ENCODE results near the gene HCFC1R1.

HCFC1R1 gene

DNA sequence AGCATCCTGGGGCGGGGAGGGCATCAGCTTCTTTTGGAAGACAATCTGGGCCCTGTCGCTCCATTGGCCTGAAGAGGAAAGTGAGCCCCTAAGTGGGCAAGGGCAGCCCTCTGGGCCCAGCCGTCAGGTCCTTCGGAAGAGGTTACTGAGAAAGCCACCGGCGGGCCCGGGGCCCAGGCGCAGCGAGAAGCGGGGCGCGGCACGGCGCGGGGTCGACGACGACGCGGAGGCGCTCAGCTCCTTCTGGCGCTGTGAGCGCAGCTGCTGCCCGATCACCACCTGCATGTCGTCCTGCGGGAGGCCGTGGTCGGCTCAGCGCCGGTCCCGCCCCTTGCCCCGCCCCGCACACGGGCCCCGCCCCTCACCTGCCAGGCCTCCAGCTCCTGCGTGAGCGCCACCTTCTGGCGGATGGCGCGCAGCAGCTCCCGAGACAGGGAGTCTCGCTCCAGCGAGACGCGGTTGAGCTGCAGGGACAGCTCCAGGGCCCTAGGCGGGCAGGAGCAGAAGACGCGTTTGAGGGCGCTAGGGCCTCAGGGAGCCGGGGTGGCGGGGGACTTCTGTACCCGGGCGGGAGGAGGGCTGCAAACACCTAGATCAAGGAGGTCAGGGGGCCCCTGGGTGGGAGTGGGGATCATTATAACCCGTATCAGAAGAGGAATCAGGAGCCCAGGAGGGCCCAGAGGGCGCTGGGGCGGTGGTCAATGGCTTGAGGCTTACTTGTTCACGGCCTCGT lies 4.4 kb upstream of the HCFC1R1 start (continued):
- TF ChIP-seq ZNF529 (tag by site-specific recombination; IDR thresholded peaks at IDR 0.05; ENCODE audit: insufficient replicate concordance) (no peak), ZNF16 (tag by site-specific recombination; IDR thresholded peaks at IDR 0.05; ENCODE audit: low read depth) (no peak), ZNF211 (tag by site-specific recombination; IDR thresholded peaks at IDR 0.05; ENCODE audit: low read depth) (no peak), ZNF423 (tag by site-specific recombination; IDR thresholded peaks at IDR 0.05) (no peak), ZNF155 (tag by site-specific recombination; IDR thresholded peaks at IDR 0.05) (no peak), ZNF174 (tag by site-specific recombination; IDR thresholded peaks at IDR 0.05) (no peak), SP3 (tag by site-specific recombination; IDR thresholded peaks at IDR 0.05) (peak; percentile 83), SP2 (tag by site-specific recombination; IDR thresholded peaks at IDR 0.05) (peak; percentile 80)
- TF ChIP-seq, protein P1, sequence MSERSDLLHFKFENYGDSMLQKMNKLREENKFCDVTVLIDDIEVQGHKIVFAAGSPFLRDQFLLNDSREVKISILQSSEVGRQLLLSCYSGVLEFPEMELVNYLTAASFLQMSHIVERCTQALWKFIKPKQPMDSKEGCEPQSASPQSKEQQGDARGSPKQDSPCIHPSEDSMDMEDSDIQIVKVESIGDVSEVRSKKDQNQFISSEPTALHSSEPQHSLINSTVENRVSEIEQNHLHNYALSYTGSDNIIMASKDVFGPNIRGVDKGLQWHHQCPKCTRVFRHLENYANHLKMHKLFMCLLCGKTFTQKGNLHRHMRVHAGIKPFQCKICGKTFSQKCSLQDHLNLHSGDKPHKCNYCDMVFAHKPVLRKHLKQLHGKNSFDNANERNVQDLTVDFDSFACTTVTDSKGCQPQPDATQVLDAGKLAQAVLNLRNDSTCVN (tag by site-specific recombination; optimal IDR thresholded peaks at IDR 0.05) = peak; percentile 72
- TF ChIP-seq, protein P2, sequence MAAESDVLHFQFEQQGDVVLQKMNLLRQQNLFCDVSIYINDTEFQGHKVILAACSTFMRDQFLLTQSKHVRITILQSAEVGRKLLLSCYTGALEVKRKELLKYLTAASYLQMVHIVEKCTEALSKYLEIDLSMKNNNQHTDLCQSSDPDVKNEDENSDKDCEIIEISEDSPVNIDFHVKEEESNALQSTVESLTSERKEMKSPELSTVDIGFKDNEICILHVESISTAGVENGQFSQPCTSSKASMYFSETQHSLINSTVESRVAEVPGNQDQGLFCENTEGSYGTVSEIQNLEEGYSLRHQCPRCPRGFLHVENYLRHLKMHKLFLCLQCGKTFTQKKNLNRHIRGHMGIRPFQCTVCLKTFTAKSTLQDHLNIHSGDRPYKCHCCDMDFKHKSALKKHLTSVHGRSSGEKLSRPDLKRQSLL (tag by site-specific recombination; IDR thresholded peaks at IDR 0.05) = peak; percentile 98
- TF ChIP-seq, protein P3, sequence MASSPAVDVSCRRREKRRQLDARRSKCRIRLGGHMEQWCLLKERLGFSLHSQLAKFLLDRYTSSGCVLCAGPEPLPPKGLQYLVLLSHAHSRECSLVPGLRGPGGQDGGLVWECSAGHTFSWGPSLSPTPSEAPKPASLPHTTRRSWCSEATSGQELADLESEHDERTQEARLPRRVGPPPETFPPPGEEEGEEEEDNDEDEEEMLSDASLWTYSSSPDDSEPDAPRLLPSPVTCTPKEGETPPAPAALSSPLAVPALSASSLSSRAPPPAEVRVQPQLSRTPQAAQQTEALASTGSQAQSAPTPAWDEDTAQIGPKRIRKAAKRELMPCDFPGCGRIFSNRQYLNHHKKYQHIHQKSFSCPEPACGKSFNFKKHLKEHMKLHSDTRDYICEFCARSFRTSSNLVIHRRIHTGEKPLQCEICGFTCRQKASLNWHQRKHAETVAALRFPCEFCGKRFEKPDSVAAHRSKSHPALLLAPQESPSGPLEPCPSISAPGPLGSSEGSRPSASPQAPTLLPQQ (tag by site-specific recombination; IDR thresholded peaks at IDR 0.05) = peak; percentile 88

DNA sequence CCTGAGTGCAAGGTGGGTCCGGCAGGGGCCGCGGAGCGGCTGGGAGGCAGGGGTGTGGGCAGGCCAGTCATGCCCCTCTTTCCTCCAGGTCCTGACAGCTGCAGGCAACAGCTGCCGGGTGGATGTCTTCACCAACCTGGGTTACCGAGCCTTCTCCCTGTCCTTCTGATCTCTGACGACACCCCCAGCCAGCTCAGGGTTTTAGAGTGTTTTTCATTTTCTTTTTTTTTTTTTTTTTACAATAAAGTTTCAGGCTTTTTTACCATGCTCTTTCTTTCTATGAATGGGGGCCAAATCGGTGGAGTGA lies 3.7 kb upstream of the HCFC1R1 start:
- POLR2A ChIA-PET = interaction anchor here (0.7 to 11.9 kb wide), 14 partner anchors 7 to 145 kb away, joined by 3 to 247 read pairs (median 6); partner anchors contain the start of genes KREMEN2, MMP25, TNFRSF12A and ZNF205
- peaks cover 14% of the 10 kb centered on the region for H3K4me1 ChIP-seq (ENCODE audit: control insufficient read depth, insufficient read depth, low read length)
- CTCF ChIA-PET = interaction anchor here (0.5 to 9.2 kb wide), 18 partner anchors 8 to 1576 kb away, joined by 3 to 149 read pairs (median 4); partner anchors contain the start of genes BICDL2 and TNFRSF12A
- no peak overlapping the region for H3K27ac ChIP-seq (ENCODE audit: extremely low read depth, low read depth, low read length)
- H3K9me3 ChIP-seq (ENCODE audit: control insufficient read depth, insufficient read depth, low read depth, low read length) = no peaks in the 10 kb centered on the region
- H3K36me3 ChIP-seq (ENCODE audit: control insufficient read depth in 2 of 2, insufficient read depth in 1 of 2, low read length in 2 of 2) = peaks cover 0 to 22% of the 10 kb centered on the region in 2 experiments; a peak in 1 of 3 replicates
- no peak overlapping the region for H3K4me3 ChIP-seq (ENCODE audit: low read depth, low read length)
- TF ChIP-seq ZBTB7A (tag by site-specific recombination; IDR thresholded peaks at IDR 0.05; ENCODE audit: low read depth) (no peak), ZSCAN30 (tag by site-specific recombination; IDR thresholded peaks at IDR 0.05) (no peak), ZXDB (tag by site-specific recombination; IDR thresholded peaks at IDR 0.05) (no peak), ZNF521 (tag by site-specific recombination; IDR thresholded peaks at IDR 0.05) (no peak), ZNF654 (tag by site-specific recombination; IDR thresholded peaks at IDR 0.05; ENCODE audit: low read depth) (no peak), KLF10 (tag by site-specific recombination; IDR thresholded peaks at IDR 0.05) (no peak), SCRT2 (tag by site-specific recombination; IDR thresholded peaks at IDR 0.05) (no peak), ZNF837 (tag by site-specific recombination; IDR thresholded peaks at IDR 0.05) (no peak), ZSCAN23 (tag by site-specific recombination; IDR thresholded peaks at IDR 0.05) (no peak), KLF7 (tag by site-specific recombination; IDR thresholded peaks at IDR 0.05; ENCODE audit: borderline replicate concordance) (no peak), KLF16 (tag by site-specific recombination; IDR thresholded peaks at IDR 0.05) (no peak)
- TF ChIP-seq, protein P4, sequence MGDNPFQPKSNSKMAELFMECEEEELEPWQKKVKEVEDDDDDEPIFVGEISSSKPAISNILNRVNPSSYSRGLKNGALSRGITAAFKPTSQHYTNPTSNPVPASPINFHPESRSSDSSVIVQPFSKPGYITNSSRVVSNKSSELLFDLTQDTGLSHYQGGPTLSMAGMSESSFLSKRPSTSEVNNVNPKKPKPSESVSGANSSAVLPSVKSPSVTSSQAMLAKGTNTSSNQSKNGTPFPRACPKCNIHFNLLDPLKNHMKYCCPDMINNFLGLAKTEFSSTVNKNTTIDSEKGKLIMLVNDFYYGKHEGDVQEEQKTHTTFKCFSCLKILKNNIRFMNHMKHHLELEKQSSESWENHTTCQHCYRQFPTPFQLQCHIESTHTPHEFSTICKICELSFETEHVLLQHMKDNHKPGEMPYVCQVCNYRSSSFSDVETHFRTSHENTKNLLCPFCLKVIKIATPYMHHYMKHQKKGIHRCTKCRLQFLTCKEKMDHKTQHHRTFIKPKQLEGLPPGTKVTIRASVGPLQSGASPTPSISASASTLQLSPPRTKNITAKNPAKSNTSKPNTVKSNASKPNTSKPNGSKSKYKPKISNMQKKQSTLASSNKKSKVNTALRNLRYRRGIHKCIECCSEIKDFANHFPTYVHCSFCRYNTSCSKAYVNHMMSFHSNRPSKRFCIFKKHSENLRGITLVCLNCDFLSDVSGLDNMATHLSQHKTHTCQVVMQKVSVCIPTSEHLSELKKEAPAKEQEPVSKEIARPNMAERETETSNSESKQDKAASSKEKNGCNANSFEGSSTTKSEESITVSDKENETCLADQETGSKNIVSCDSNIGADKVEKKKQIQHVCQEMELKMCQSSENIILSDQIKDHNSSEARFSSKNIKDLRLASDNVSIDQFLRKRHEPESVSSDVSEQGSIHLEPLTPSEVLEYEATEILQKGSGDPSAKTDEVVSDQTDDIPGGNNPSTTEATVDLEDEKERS (tag by site-specific recombination; IDR thresholded peaks at IDR 0.05) = no peak
- TF ChIP-seq, protein P5, sequence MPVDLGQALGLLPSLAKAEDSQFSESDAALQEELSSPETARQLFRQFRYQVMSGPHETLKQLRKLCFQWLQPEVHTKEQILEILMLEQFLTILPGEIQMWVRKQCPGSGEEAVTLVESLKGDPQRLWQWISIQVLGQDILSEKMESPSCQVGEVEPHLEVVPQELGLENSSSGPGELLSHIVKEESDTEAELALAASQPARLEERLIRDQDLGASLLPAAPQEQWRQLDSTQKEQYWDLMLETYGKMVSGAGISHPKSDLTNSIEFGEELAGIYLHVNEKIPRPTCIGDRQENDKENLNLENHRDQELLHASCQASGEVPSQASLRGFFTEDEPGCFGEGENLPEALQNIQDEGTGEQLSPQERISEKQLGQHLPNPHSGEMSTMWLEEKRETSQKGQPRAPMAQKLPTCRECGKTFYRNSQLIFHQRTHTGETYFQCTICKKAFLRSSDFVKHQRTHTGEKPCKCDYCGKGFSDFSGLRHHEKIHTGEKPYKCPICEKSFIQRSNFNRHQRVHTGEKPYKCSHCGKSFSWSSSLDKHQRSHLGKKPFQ (tag by site-specific recombination; IDR thresholded peaks at IDR 0.05) = no peak
- TF ChIP-seq, protein P6, sequence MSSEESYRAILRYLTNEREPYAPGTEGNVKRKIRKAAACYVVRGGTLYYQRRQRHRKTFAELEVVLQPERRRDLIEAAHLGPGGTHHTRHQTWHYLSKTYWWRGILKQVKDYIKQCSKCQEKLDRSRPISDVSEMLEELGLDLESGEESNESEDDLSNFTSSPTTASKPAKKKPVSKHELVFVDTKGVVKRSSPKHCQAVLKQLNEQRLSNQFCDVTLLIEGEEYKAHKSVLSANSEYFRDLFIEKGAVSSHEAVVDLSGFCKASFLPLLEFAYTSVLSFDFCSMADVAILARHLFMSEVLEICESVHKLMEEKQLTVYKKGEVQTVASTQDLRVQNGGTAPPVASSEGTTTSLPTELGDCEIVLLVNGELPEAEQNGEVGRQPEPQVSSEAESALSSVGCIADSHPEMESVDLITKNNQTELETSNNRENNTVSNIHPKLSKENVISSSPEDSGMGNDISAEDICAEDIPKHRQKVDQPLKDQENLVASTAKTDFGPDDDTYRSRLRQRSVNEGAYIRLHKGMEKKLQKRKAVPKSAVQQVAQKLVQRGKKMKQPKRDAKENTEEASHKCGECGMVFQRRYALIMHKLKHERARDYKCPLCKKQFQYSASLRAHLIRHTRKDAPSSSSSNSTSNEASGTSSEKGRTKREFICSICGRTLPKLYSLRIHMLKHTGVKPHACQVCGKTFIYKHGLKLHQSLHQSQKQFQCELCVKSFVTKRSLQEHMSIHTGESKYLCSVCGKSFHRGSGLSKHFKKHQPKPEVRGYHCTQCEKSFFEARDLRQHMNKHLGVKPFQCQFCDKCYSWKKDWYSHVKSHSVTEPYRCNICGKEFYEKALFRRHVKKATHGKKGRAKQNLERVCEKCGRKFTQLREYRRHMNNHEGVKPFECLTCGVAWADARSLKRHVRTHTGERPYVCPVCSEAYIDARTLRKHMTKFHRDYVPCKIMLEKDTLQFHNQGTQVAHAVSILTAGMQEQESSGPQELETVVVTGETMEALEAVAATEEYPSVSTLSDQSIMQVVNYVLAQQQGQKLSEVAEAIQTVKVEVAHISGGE (tag by site-specific recombination; conservative IDR thresholded peaks at IDR 0.05; ENCODE audit: low read depth) = no peak

Measured in HEK293 (cell line).